A549 (cell line): Measurements from ENCODE around the gene BAIAP2L1.

ENCODE experiments used
- CHD4 ChIP-seq: fragments of 200-600 bp; sonication (generic); IDR thresholded peaks from 2 replicates; pipeline ENCODE4 v1.6.1; 2016; ENCODE audit warnings: antibody characterized with exemption, mild to moderate bottlenecking, borderline replicate concordance
- ESRRA ChIP-seq: fragments of 150-350 bp; IDR thresholded peaks from 2 replicates; pipeline ENCODE4 v1.6.1; 2014; ENCODE audit warnings: mild to moderate bottlenecking, low read length, borderline replicate concordance
- GATA3 ChIP-seq: IDR thresholded peaks from 2 replicates; pipeline ENCODE4 v1.6.1; 2012; ENCODE audit warnings: borderline replicate concordance
- HDAC2 ChIP-seq: fragments of 200-600 bp; sonication (generic); IDR thresholded peaks from 2 replicates; pipeline ENCODE4 v1.6.1; 2016
- JUN ChIP-seq, 2 experiments: fragments of >200 bp; sonication (Bioruptor Twin); formaldehyde crosslinking; IDR thresholded peaks; 2 replicates in 1 of 2; 3 replicates in 1 of 2; pipeline ENCODE4 v1.6.1; 2016 to 2017
- KDM1A ChIP-seq: fragments of 200-600 bp; sonication (generic); IDR thresholded peaks from 2 replicates; pipeline ENCODE4 v1.6.1; 2016; ENCODE audit warnings: low read depth, mild to moderate bottlenecking
- KDM5A ChIP-seq: fragments of 200-600 bp; sonication (generic); IDR thresholded peaks from 2 replicates; pipeline ENCODE4 v1.6.1; 2016; ENCODE audit warnings: antibody characterized with exemption, mild to moderate bottlenecking
- MAFK ChIP-seq: fragments of 450-650 bp; IDR thresholded peaks from 2 replicates; pipeline ENCODE4 v1.6.1; 2014; ENCODE audit not compliant: partially characterized antibody
- NR3C1 ChIP-seq: fragments of >200 bp; sonication (Bioruptor Twin); formaldehyde crosslinking; IDR thresholded peaks from 3 replicates; pipeline ENCODE4 v1.6.1; 2017
- POLR2A ChIP-seq: IDR thresholded peaks from 2 replicates; pipeline ENCODE4 v1.6.1; 2012; ENCODE audit warnings: mild to moderate bottlenecking, low read length
- POLR2AphosphoS2 ChIP-seq: conservative IDR thresholded peaks from 2 replicates; pipeline ENCODE4 v1.6.1; 2012; ENCODE audit warnings: low read length, improper control_type of control experiment, inconsistent platforms
- RAD21 ChIP-seq, 2 experiments: fragments of >200 bp in 1 of 2; sonication (Bioruptor Twin) in 1 of 2; formaldehyde crosslinking in 1 of 2; IDR thresholded peaks in 1 of 2; conservative IDR thresholded peaks in 1 of 2; 2 replicates in 1 of 2; 3 replicates in 1 of 2; pipeline ENCODE4 v1.6.1; 2012 to 2018; ENCODE audit warnings: inconsistent platforms in 1 of 2
- TF ChIP-seq, protein P1 (sequence below): fragments of >200 bp; sonication (Bioruptor Twin); formaldehyde crosslinking; IDR thresholded peaks from 3 replicates; pipeline ENCODE4 v1.5.1; 2016
- TF ChIP-seq, protein P2 (sequence below): fragments of 200-600 bp; sonication (generic); IDR thresholded peaks from 2 replicates; pipeline ENCODE4 v1.6.1; 2016; ENCODE audit warnings: antibody characterized with exemption, mild to moderate bottlenecking, moderate library complexity

DNA sequence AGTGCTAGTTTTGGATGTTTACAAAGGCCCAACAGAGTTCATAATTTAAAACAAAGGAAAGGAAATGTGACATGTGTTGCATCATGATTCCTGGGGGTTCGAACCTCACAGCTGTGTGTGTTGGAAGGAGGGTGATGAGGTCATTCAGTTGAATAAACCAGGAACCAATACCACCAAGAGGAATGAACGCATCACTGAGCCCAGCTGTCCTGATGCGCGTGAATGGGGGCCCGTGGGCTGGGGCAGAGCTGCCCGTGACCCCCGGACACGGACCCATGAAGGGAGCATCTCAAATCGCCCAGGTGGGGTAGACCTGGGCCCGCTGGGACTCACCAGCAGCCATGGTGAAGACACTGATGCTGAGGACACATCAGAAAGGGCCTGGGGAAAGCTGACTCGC is 86.4 kb downstream of the BAIAP2L1 start:
- no peak for TF ChIP-seq POLR2A
- TF ChIP-seq, protein P1, sequence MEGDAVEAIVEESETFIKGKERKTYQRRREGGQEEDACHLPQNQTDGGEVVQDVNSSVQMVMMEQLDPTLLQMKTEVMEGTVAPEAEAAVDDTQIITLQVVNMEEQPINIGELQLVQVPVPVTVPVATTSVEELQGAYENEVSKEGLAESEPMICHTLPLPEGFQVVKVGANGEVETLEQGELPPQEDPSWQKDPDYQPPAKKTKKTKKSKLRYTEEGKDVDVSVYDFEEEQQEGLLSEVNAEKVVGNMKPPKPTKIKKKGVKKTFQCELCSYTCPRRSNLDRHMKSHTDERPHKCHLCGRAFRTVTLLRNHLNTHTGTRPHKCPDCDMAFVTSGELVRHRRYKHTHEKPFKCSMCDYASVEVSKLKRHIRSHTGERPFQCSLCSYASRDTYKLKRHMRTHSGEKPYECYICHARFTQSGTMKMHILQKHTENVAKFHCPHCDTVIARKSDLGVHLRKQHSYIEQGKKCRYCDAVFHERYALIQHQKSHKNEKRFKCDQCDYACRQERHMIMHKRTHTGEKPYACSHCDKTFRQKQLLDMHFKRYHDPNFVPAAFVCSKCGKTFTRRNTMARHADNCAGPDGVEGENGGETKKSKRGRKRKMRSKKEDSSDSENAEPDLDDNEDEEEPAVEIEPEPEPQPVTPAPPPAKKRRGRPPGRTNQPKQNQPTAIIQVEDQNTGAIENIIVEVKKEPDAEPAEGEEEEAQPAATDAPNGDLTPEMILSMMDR: no peak
- TF ChIP-seq MAFK: no peak
- TF ChIP-seq, protein P2, sequence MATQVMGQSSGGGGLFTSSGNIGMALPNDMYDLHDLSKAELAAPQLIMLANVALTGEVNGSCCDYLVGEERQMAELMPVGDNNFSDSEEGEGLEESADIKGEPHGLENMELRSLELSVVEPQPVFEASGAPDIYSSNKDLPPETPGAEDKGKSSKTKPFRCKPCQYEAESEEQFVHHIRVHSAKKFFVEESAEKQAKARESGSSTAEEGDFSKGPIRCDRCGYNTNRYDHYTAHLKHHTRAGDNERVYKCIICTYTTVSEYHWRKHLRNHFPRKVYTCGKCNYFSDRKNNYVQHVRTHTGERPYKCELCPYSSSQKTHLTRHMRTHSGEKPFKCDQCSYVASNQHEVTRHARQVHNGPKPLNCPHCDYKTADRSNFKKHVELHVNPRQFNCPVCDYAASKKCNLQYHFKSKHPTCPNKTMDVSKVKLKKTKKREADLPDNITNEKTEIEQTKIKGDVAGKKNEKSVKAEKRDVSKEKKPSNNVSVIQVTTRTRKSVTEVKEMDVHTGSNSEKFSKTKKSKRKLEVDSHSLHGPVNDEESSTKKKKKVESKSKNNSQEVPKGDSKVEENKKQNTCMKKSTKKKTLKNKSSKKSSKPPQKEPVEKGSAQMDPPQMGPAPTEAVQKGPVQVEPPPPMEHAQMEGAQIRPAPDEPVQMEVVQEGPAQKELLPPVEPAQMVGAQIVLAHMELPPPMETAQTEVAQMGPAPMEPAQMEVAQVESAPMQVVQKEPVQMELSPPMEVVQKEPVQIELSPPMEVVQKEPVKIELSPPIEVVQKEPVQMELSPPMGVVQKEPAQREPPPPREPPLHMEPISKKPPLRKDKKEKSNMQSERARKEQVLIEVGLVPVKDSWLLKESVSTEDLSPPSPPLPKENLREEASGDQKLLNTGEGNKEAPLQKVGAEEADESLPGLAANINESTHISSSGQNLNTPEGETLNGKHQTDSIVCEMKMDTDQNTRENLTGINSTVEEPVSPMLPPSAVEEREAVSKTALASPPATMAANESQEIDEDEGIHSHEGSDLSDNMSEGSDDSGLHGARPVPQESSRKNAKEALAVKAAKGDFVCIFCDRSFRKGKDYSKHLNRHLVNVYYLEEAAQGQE: no peak
- no peak for TF ChIP-seq NR3C1
- no peak for TF ChIP-seq KDM5A
- TF ChIP-seq RAD21 (conservative IDR thresholded peaks at IDR 0.05 in 1 of 2, IDR thresholded peaks at IDR 0.05 in 1 of 2): no peak
- TF ChIP-seq JUN (IDR thresholded peaks at IDR 0.05): no peak
- no peak for TF ChIP-seq CHD4
- TF ChIP-seq KDM1A: no peak
- no peak for TF ChIP-seq ESRRA
- no peak for TF ChIP-seq GATA3
- TF ChIP-seq HDAC2: no peak
- no peak for TF ChIP-seq POLR2AphosphoS2
